ENCODE measurements around the gene HIPK4. TPM values are rescaled to one million over a fixed set of nuclear protein-coding genes. Genes with fewer than 3 reads are reported as not detected.

HIPK4 gene
- total and polyA plus RNA-seq, 4 donors: 0.02 to 0.17 TPM; not detected in 2

DNA sequence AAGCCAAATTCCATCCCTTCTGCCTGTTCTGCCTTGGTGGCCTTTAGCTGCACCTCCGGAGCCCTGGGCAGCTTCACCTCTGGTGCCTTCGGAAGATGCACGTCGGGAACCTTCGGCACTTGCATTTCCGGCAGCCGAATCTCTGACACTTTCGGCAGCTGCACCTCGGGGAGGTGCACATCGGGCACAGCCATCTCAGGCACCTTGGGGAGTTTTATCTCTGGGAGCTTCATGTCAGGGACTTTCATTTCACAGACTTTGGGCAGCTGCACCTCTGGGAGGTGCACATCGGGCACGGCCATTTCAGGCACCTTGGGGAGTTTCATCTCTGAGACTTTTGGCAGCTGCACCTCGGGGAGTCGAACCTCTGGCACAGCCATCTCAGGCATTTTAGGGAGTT is 6.0 kb upstream of the HIPK4 start:
- no peak overlapping the region for H3K27ac ChIP-seq (ENCODE audit: low read depth in 1 of 2, low read length in 2 of 2)
- TF ChIP-seq FOXA1 (IDR thresholded peaks at IDR 0.05): no peak
- TF ChIP-seq GABPA (IDR thresholded peaks at IDR 0.05 in 1 of 2, conservative IDR thresholded peaks at IDR 0.05 in 1 of 2): no peak
- TF ChIP-seq, protein P1, sequence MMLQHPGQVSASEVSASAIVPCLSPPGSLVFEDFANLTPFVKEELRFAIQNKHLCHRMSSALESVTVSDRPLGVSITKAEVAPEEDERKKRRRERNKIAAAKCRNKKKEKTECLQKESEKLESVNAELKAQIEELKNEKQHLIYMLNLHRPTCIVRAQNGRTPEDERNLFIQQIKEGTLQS (IDR thresholded peaks at IDR 0.05): no peak
- no peak for TF ChIP-seq HNF4G (IDR thresholded peaks at IDR 0.05)
- no peak for TF ChIP-seq SP1 (IDR thresholded peaks at IDR 0.05)
- no peak for TF ChIP-seq RAD21 (IDR thresholded peaks at IDR 0.05)
- 89% methylated on average over 14 of the region's 14 CpGs for WGBS

DNA sequence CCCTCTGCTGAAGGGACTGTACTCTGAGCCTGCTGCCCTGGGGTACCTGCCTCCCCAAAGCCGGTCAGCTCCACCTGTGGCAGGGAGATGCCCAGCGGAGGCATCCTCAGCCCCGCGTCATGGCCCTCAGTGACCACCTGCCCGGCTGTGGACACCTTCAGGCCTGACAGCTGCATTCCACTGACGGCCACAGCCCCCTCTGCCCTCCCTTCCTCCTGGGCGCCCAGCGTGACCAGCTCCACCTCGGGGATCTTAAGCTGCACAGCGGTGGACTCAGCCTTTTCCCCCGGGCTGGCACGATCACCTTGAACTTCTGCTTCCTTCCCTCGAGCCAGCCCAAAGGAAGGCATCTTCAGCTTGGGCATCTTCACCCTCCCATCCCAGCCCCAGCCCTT is 4.8 kb upstream of the HIPK4 start:
- no peak overlapping the region for H3K27ac ChIP-seq (ENCODE audit: low read depth in 1 of 2, low read length in 2 of 2)
- no peak overlapping the region for H3K9ac ChIP-seq (ENCODE audit: low read depth in 1 of 2, low read length in 2 of 2)
- H3K9me3 ChIP-seq (ENCODE audit: control insufficient read depth in 4 of 4, low read length in 3 of 4): no peaks in the 10 kb centered on the region
- no peaks in the 10 kb centered on the region for H3K4me1 ChIP-seq (ENCODE audit: control insufficient read depth in 4 of 4, insufficient read depth in 4 of 4, low read length in 3 of 4)
- TF ChIP-seq GABPA (IDR thresholded peaks at IDR 0.05 in 1 of 2, conservative IDR thresholded peaks at IDR 0.05 in 1 of 2) (no peak), SP1 (IDR thresholded peaks at IDR 0.05) (no peak), JUND (IDR thresholded peaks at IDR 0.05) (no peak), YY1 (IDR thresholded peaks at IDR 0.05) (no peak), RXRA (IDR thresholded peaks at IDR 0.05) (no peak), NR2F2 (IDR thresholded peaks at IDR 0.05) (no peak), TAF1 (conservative IDR thresholded peaks at IDR 0.05) (no peak), FOXA1 (IDR thresholded peaks at IDR 0.05) (no peak), EGR1 (IDR thresholded peaks at IDR 0.05; ENCODE audit: low read depth in 2 of 2) (no peak), HNF4G (IDR thresholded peaks at IDR 0.05) (no peak), RAD21 (IDR thresholded peaks at IDR 0.05) (no peak), FOXA2 (IDR thresholded peaks at IDR 0.05) (no peak)
- TF ChIP-seq, protein P1 (IDR thresholded peaks at IDR 0.05): no peak
- TF ChIP-seq, protein P2, sequence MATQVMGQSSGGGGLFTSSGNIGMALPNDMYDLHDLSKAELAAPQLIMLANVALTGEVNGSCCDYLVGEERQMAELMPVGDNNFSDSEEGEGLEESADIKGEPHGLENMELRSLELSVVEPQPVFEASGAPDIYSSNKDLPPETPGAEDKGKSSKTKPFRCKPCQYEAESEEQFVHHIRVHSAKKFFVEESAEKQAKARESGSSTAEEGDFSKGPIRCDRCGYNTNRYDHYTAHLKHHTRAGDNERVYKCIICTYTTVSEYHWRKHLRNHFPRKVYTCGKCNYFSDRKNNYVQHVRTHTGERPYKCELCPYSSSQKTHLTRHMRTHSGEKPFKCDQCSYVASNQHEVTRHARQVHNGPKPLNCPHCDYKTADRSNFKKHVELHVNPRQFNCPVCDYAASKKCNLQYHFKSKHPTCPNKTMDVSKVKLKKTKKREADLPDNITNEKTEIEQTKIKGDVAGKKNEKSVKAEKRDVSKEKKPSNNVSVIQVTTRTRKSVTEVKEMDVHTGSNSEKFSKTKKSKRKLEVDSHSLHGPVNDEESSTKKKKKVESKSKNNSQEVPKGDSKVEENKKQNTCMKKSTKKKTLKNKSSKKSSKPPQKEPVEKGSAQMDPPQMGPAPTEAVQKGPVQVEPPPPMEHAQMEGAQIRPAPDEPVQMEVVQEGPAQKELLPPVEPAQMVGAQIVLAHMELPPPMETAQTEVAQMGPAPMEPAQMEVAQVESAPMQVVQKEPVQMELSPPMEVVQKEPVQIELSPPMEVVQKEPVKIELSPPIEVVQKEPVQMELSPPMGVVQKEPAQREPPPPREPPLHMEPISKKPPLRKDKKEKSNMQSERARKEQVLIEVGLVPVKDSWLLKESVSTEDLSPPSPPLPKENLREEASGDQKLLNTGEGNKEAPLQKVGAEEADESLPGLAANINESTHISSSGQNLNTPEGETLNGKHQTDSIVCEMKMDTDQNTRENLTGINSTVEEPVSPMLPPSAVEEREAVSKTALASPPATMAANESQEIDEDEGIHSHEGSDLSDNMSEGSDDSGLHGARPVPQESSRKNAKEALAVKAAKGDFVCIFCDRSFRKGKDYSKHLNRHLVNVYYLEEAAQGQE (IDR thresholded peaks at IDR 0.05): no peak
- TF ChIP-seq, protein P3, sequence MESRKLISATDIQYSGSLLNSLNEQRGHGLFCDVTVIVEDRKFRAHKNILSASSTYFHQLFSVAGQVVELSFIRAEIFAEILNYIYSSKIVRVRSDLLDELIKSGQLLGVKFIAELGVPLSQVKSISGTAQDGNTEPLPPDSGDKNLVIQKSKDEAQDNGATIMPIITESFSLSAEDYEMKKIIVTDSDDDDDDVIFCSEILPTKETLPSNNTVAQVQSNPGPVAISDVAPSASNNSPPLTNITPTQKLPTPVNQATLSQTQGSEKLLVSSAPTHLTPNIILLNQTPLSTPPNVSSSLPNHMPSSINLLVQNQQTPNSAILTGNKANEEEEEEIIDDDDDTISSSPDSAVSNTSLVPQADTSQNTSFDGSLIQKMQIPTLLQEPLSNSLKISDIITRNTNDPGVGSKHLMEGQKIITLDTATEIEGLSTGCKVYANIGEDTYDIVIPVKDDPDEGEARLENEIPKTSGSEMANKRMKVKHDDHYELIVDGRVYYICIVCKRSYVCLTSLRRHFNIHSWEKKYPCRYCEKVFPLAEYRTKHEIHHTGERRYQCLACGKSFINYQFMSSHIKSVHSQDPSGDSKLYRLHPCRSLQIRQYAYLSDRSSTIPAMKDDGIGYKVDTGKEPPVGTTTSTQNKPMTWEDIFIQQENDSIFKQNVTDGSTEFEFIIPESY (IDR thresholded peaks at IDR 0.05): no peak
- TF ChIP-seq, protein P4, sequence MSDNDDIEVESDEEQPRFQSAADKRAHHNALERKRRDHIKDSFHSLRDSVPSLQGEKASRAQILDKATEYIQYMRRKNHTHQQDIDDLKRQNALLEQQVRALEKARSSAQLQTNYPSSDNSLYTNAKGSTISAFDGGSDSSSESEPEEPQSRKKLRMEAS (IDR thresholded peaks at IDR 0.05): no peak
- H3K4me3 ChIP-seq (ENCODE audit: low read depth in 1 of 3, low read length in 3 of 3): no peak overlapping the region
- 81% methylated on average over 13 of the region's 13 CpGs for WGBS
- no peak for DNase-seq (ENCODE audit: low spot score)
- H3K27me3 ChIP-seq (ENCODE audit: control insufficient read depth in 4 of 4, insufficient read depth in 4 of 4, low read length in 3 of 4): no peaks in the 10 kb centered on the region
- no peaks in the 10 kb centered on the region for H3K36me3 ChIP-seq (ENCODE audit: control insufficient read depth in 4 of 4, insufficient read depth in 3 of 4, low read depth in 1 of 4, low read length in 3 of 4)

More for the DNA sequence above, 6.0 kb upstream of the HIPK4 start:
- Histone ChIP-seq H3K9me3 (ENCODE audit: control insufficient read depth in 4 of 4, low read length in 3 of 4) (no peaks in the 10 kb centered on the region), H3K36me3 (ENCODE audit: control insufficient read depth in 4 of 4, insufficient read depth in 3 of 4, low read depth in 1 of 4, low read length in 3 of 4) (no peaks in the 10 kb centered on the region), H3K4me3 (ENCODE audit: low read depth in 1 of 3, low read length in 3 of 3) (no peak overlapping the region), H3K4me1 (ENCODE audit: control insufficient read depth in 4 of 4, insufficient read depth in 4 of 4, low read length in 3 of 4) (no peaks in the 10 kb centered on the region), H3K9ac (ENCODE audit: low read depth in 1 of 2, low read length in 2 of 2) (no peak overlapping the region), H3K27me3 (ENCODE audit: control insufficient read depth in 4 of 4, insufficient read depth in 4 of 4, low read length in 3 of 4) (no peaks in the 10 kb centered on the region)
- no peak for DNase-seq (ENCODE audit: low spot score)

All from liver (tissue), 9 donors.